Colonic mucosa (tissue), 4 donors: ENCODE measurements around the gene PATE3. TPM values are rescaled to one million over a fixed set of nuclear protein-coding genes. Genes with fewer than 3 reads are reported as not detected.

Experiments
- DNase-seq: peaks from one replicate; pipeline ENCODE4 v3.0.0-alpha.2; 2020
- H3K27ac ChIP-seq: fragments of 200-600 bp; one replicate; pipeline ENCODE4 v1.8.0; 2021
- H3K27me3 ChIP-seq: fragments of 200-600 bp; one replicate; pipeline ENCODE4 v1.8.0; 2021
- H3K36me3 ChIP-seq: fragments of 200-600 bp; one replicate; pipeline ENCODE4 v1.8.0; 2021
- H3K4me1 ChIP-seq: fragments of 200-600 bp; one replicate; pipeline ENCODE4 v1.8.0; 2021; ENCODE audit warnings: mild to moderate bottlenecking
- H3K4me3 ChIP-seq: fragments of 200-600 bp; one replicate; pipeline ENCODE4 v1.8.0; 2021
- H3K9ac ChIP-seq, 2 donors: one replicate each; pipeline ENCODE4 v1.7.0; 2013; ENCODE audit warnings: control low read depth in 2 of 2, low read depth in 2 of 2, low read length in 2 of 2
- H3K9me3 ChIP-seq: fragments of 200-600 bp; one replicate; pipeline ENCODE4 v1.8.0; 2021
- intact Hi-C: fragments of 100-400 bp; cut with DNase I; formaldehyde crosslinking; loops from one replicate; pipeline ENCODE4 v1.14.1; 2022
- total RNA-seq, 2 donors: library from RNA; stranded (reverse); fragmentation: NEBNext Ultra II Directional in 1 of 2; extraction: Animal tissue kit (Norgen Biotek cat#: 25700) in 1 of 2; gene quantifications; one replicate each; pipeline ENCODE4 v1.2.1, GENCODE V29; 2021
- TF ChIP-seq, protein P1 (sequence below): fragments of 200-600 bp; IDR thresholded peaks from one replicate; pipeline ENCODE4 v1.8.0; 2022; ENCODE audit warnings: antibody characterized with exemption, mild to moderate bottlenecking
- donor health status: healthy.
- donor health status: DM: no; HTN: no; CAD: no.
- donor health status: DM: no; HTN: no; CAD: no.

The PATE3 gene, protein sequence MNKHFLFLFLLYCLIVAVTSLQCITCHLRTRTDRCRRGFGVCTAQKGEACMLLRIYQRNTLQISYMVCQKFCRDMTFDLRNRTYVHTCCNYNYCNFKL
- total RNA-seq = not detected

DNA sequence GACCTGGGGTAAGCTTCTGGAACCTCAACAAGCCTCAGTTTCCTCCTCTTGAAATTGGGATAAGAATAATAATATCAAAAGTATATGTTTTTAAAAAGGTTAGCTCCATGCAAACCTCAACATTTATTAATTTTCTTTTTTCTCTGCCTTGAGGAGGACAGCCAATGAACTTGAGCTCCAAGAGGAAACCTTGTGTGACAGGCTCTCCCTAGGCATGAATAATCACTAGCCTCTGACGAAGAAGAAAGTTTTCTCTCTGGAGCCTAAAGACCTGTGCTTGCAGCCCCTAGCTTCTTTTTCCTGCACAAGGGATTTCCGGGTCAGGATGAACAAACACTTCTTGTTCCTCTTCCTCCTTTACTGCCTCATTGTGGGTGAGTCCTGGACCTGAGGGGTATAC, at the start of gene PATE3:
Gene PATE3, plus strand, starts transcription at position 301 of the 400 bp plus-strand sequence. Its CDS starts 25 bp downstream, at position 326.
- TF ChIP-seq, protein P1, sequence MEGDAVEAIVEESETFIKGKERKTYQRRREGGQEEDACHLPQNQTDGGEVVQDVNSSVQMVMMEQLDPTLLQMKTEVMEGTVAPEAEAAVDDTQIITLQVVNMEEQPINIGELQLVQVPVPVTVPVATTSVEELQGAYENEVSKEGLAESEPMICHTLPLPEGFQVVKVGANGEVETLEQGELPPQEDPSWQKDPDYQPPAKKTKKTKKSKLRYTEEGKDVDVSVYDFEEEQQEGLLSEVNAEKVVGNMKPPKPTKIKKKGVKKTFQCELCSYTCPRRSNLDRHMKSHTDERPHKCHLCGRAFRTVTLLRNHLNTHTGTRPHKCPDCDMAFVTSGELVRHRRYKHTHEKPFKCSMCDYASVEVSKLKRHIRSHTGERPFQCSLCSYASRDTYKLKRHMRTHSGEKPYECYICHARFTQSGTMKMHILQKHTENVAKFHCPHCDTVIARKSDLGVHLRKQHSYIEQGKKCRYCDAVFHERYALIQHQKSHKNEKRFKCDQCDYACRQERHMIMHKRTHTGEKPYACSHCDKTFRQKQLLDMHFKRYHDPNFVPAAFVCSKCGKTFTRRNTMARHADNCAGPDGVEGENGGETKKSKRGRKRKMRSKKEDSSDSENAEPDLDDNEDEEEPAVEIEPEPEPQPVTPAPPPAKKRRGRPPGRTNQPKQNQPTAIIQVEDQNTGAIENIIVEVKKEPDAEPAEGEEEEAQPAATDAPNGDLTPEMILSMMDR = no peak
- Histone ChIP-seq H3K4me3 (no peak within 1 kb of the TSS), H3K4me1 (no peaks in the 10 kb centered on the region), H3K9ac (no peak within 1 kb of the TSS), H3K36me3 (no peaks in the 10 kb centered on the region), H3K9me3 (no peaks in the 10 kb centered on the region), H3K27ac (no peak within 1 kb of the TSS), H3K27me3 (no peaks in the 10 kb centered on the region)
- intact Hi-C loops = no loop called here
- no peak for DNase-seq

DNA sequence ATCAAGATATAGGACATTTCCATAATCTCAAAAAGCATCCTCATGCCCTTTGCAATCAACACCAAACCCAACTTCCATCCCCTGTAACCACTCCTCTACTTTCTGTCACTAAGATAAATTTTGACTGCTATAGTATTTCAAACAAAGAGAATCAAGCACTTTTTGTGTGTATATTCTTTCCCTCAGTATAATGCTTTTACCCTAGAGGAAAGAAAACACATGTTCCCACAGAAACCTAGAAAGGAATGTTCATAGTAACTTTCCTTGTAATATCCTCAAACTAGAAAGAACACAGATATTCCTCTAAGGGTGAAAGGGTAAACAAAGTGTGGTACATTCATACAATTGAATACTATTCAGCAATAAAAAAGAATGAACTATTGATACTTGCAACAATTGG, 47.3 kb upstream of the PATE3 start:
- intact Hi-C loops = no loop called here
- no peak overlapping the region for H3K4me3 ChIP-seq
- no peaks in the 10 kb centered on the region for H3K36me3 ChIP-seq
- no peak overlapping the region for H3K9ac ChIP-seq
- H3K27ac ChIP-seq = no peak overlapping the region
- H3K4me1 ChIP-seq = no peaks in the 10 kb centered on the region
- TF ChIP-seq, protein P1 = no peak
- no peaks in the 10 kb centered on the region for H3K27me3 ChIP-seq
- no peaks in the 10 kb centered on the region for H3K9me3 ChIP-seq
- DNase-seq = no peak

DNA sequence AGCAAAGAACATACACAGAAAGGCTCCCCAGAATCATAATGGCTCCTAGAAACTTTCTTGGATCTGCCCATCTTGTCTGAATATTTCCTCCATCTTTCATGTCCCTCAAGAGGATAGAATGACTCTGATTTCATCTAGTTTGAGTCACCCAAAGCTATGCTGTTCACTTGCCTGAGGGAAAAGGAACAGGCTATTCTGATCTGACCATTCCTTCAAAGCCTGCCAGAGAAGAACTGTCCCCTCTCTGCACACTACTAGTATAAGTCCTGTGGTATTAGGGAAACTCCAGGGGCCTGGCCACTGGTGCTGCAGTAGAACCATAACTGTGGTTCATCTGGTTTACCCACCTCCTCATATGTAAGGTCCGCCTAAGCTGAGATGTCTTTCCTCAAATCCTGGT, 44.2 kb upstream of the PATE3 start:
- no peak overlapping the region for H3K27ac ChIP-seq
- H3K9me3 ChIP-seq = no peaks in the 10 kb centered on the region
- H3K9ac ChIP-seq = no peak overlapping the region
- no peak overlapping the region for H3K4me3 ChIP-seq
- H3K27me3 ChIP-seq = no peaks in the 10 kb centered on the region
- H3K36me3 ChIP-seq = no peaks in the 10 kb centered on the region
- intact Hi-C loops = no loop called here
- DNase-seq = no peak
- TF ChIP-seq, protein P1 = no peak
- H3K4me1 ChIP-seq = no peaks in the 10 kb centered on the region

DNA sequence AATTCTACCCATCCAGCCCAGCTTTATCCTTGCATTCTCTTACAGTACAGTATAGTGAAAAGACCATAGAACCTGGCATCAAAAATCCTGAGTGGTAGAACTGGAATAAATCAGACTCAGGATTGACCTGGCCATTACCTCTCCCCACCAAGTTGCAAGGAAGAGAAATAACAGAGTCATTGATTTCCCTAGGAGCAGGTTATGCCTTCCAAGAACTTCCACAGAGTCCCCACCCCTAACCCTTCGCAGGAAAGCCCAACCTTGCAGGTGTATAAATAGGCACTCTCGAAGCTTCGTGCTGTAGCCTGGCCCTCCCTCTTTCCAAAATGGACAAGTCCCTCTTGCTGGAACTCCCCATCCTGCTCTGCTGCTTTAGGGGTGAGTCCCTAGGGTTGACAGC, 41.9 kb upstream of the PATE3 start, which contains the start of gene PATE1:
Gene PATE1, plus strand, starts transcription at position 301 of the 400 bp plus-strand sequence. Its CDS starts 26 bp downstream, at position 327.
- Histone ChIP-seq H3K9ac (no peak within 1 kb of the TSS), H3K27ac (no peak within 1 kb of the TSS), H3K4me1 (no peaks in the 10 kb centered on the region), H3K9me3 (no peaks in the 10 kb centered on the region), H3K27me3 (no peaks in the 10 kb centered on the region), H3K4me3 (no peak within 1 kb of the TSS), H3K36me3 (no peaks in the 10 kb centered on the region)
- intact Hi-C loops = no loop called here
- TF ChIP-seq, protein P1 = no peak
- no peak for DNase-seq

DNA sequence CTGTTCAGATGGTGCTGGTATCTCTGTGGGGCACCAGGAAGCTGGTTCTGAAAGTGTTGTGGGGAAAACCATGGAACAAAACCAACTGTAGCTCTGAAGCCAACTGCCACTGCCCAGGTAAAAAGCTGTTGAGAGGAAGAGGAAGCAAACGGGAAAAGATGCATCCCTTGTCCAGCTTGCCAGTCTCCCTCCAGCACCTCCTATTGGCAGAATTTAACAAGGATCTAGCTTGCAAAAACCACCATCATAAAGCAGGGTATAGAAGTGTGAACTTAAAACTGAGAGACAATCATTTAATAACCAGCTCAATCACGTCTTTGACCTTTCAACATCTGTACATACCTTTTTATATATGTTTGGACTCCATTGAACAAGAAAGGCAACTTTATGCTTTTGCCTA, 37.3 kb upstream of the PATE3 start:
- Histone ChIP-seq H3K27me3 (no peaks in the 10 kb centered on the region), H3K27ac (no peak overlapping the region), H3K9me3 (no peaks in the 10 kb centered on the region), H3K9ac (no peak overlapping the region), H3K4me1 (no peaks in the 10 kb centered on the region), H3K4me3 (no peak overlapping the region), H3K36me3 (no peaks in the 10 kb centered on the region)
- TF ChIP-seq, protein P1 = no peak
- DNase-seq = no peak
- intact Hi-C loops = no loop called here
